Measurements from ENCODE around the gene ANKRD44. TPM values are rescaled to one million over a fixed set of nuclear protein-coding genes. Genes with fewer than 3 reads are reported as not detected.

The ANKRD44 gene
- total RNA-seq, 1 experiment from 2014 or later, result 0.66 TPM

Other genes with a start within 250 kb of the ANKRD44 start
- 122 and 337 TPM in 2 replicates for gene SF3B1, start 124.2 kb upstream of the ANKRD44 start, total RNA-seq (2014; rRNA removed; shearing (Covaris generic); ENCODE audit: low replicate concordance)
- 28.5 and 41.3 TPM in 2 replicates for gene COQ10B, start 142.8 kb upstream of the ANKRD44 start, total RNA-seq (2014; rRNA removed; shearing (Covaris generic); ENCODE audit: low replicate concordance)
- gene HSPD1, start 189.1 kb upstream of the ANKRD44 start, total RNA-seq (2014; rRNA removed; shearing (Covaris generic); ENCODE audit: low replicate concordance), result 130 and 166 TPM in 2 replicates
- 135 and 172 TPM in 2 replicates for gene HSPE1, start 189.6 kb upstream of the ANKRD44 start, total RNA-seq (2014; rRNA removed; shearing (Covaris generic); ENCODE audit: low replicate concordance)
- gene MOB4, start 205.3 kb upstream of the ANKRD44 start, total RNA-seq (2014; rRNA removed; shearing (Covaris generic); ENCODE audit: low replicate concordance), result 22.0 and 50.9 TPM in 2 replicates